HEK293 (cell line): ENCODE measurements around the gene CDKAL1.

ENCODE experiments used
- CTCF ChIA-PET: fragments of 350-600 bp; formaldehyde crosslinking; extraction: SDS; loops from one replicate; lab custom pipeline; 2021; ENCODE audit warnings: antibody characterized with exemption; lab: Yijun Ruan, JAX
- POLR2A ChIA-PET: fragments of 300-600 bp; formaldehyde crosslinking; extraction: SDS; loops from one replicate; lab custom pipeline; 2020; ENCODE audit warnings: antibody characterized with exemption, inconsistent platforms; lab: Yijun Ruan, JAX
- H3K27ac ChIP-seq: fragments of 200-500 bp; sonication (Bioruptor generic); 2 replicates; pipeline ENCODE4 v1.5.1; 2014; ENCODE audit warnings: low read depth, low read length, control low read depth, inconsistent platforms; ENCODE audit errors: extremely low read depth
- H3K36me3 ChIP-seq, 2 experiments: fragments of 200-500 bp in 1 of 2; sonication (Bioruptor generic) in 1 of 2; 1 replicate in 1 of 2; 2 replicates in 1 of 2; pipeline ENCODE4 v1.5.1; 2014 to 2017; ENCODE audit warnings: inconsistent platforms in 2 of 2, low read length in 2 of 2; ENCODE audit not compliant: control insufficient read depth in 2 of 2, insufficient read depth in 1 of 2
- H3K4me1 ChIP-seq: fragments of 200-500 bp; sonication (Bioruptor generic); 2 replicates; pipeline ENCODE4 v1.5.1; 2014; ENCODE audit warnings: mild to moderate bottlenecking, low read length, inconsistent platforms; ENCODE audit not compliant: control insufficient read depth, insufficient read depth
- H3K4me3 ChIP-seq: 2 replicates; pipeline ENCODE4 v1.5.1; 2011; ENCODE audit warnings: low read depth, mild to moderate bottlenecking, control low read depth, low read length, moderate library complexity
- H3K9me3 ChIP-seq: fragments of 200-500 bp; sonication (Bioruptor generic); 2 replicates; pipeline ENCODE4 v1.5.1; 2014; ENCODE audit warnings: low read depth, low read length, inconsistent platforms; ENCODE audit not compliant: control insufficient read depth, insufficient read depth
- GLIS2 ChIP-seq: fragments of 450-650 bp; formaldehyde crosslinking; IDR thresholded peaks from 2 replicates; pipeline ENCODE4 v1.5.1; 2016; ENCODE audit warnings: missing biosample characterization, missing genetic modification characterization
- HOXA7 ChIP-seq: sonication (generic); formaldehyde crosslinking; IDR thresholded peaks from 2 replicates; pipeline ENCODE4 v1.8.1; 2022; ENCODE audit warnings: missing genetic modification reagents, borderline replicate concordance
- ZEB2 ChIP-seq: fragments of 450-650 bp; formaldehyde crosslinking; IDR thresholded peaks from 2 replicates; pipeline ENCODE4 v1.5.1; 2016; ENCODE audit warnings: missing biosample characterization, missing genetic modification characterization
- ZFHX2 ChIP-seq: fragments of 450-650 bp; formaldehyde crosslinking; conservative IDR thresholded peaks from 2 replicates; pipeline ENCODE4 v1.5.1; 2016; ENCODE audit warnings: missing biosample characterization, missing genetic modification characterization
- ZFP37 ChIP-seq: fragments of 450-650 bp; formaldehyde crosslinking; IDR thresholded peaks from 2 replicates; pipeline ENCODE4 v1.5.1; 2016; ENCODE audit warnings: missing biosample characterization, missing genetic modification characterization
- ZFP41 ChIP-seq: fragments of 450-650 bp; formaldehyde crosslinking; IDR thresholded peaks from 2 replicates; pipeline ENCODE4 v1.5.1; 2016; ENCODE audit warnings: missing biosample characterization, missing genetic modification characterization, borderline replicate concordance
- ZNF140 ChIP-seq: fragments of 450-650 bp; formaldehyde crosslinking; IDR thresholded peaks from 2 replicates; pipeline ENCODE4 v1.5.1; 2016; ENCODE audit warnings: missing biosample characterization, missing genetic modification characterization
- ZNF146 ChIP-seq: fragments of 450-650 bp; formaldehyde crosslinking; IDR thresholded peaks from 2 replicates; pipeline ENCODE4 v1.5.1; 2016; ENCODE audit warnings: missing biosample characterization, missing genetic modification characterization
- ZNF239 ChIP-seq: fragments of 450-650 bp; formaldehyde crosslinking; IDR thresholded peaks from 2 replicates; pipeline ENCODE4 v1.5.1; 2016; ENCODE audit warnings: missing biosample characterization, missing genetic modification characterization
- ZNF24 ChIP-seq: fragments of 450-650 bp; formaldehyde crosslinking; IDR thresholded peaks from 2 replicates; pipeline ENCODE4 v1.5.1; 2016; ENCODE audit warnings: missing biosample characterization, missing genetic modification characterization
- ZNF423 ChIP-seq: fragments of 450-650 bp; formaldehyde crosslinking; IDR thresholded peaks from 2 replicates; pipeline ENCODE4 v1.5.1; 2016; ENCODE audit warnings: missing biosample characterization, missing genetic modification characterization
- ZNF501 ChIP-seq: fragments of 450-650 bp; formaldehyde crosslinking; IDR thresholded peaks from 2 replicates; pipeline ENCODE4 v1.5.1; 2016; ENCODE audit warnings: missing biosample characterization, missing genetic modification characterization
- ZNF514 ChIP-seq: fragments of 450-650 bp; formaldehyde crosslinking; IDR thresholded peaks from 2 replicates; pipeline ENCODE4 v1.5.1; 2016; ENCODE audit warnings: missing biosample characterization, missing genetic modification characterization
- ZNF626 ChIP-seq: fragments of 450-650 bp; sonication (Bioruptor Pico); formaldehyde crosslinking; IDR thresholded peaks from 2 replicates; pipeline ENCODE4 v1.5.1; 2018; ENCODE audit warnings: missing biosample characterization, missing genetic modification characterization, inconsistent platforms
- ZNF660 ChIP-seq: fragments of 450-650 bp; IDR thresholded peaks from 2 replicates; pipeline ENCODE4 v1.5.1; 2018; ENCODE audit warnings: missing biosample characterization, mild to moderate bottlenecking, missing genetic modification characterization
- ZNF701 ChIP-seq: fragments of 450-650 bp; formaldehyde crosslinking; IDR thresholded peaks from 2 replicates; pipeline ENCODE4 v1.5.1; 2016; ENCODE audit warnings: missing biosample characterization, missing genetic modification characterization
- ZNF776 ChIP-seq: fragments of 450-650 bp; formaldehyde crosslinking; IDR thresholded peaks from 2 replicates; pipeline ENCODE4 v1.5.0; 2017; ENCODE audit warnings: missing biosample characterization, missing genetic modification characterization, borderline replicate concordance
- ZNF791 ChIP-seq: fragments of 450-650 bp; formaldehyde crosslinking; IDR thresholded peaks from 2 replicates; pipeline ENCODE4 v1.5.1; 2016; ENCODE audit warnings: missing biosample characterization, missing genetic modification characterization
- TF ChIP-seq, protein P1 (sequence below): fragments of 450-650 bp; formaldehyde crosslinking; IDR thresholded peaks from 2 replicates; pipeline ENCODE4 v1.5.0; 2017; ENCODE audit warnings: missing biosample characterization, missing genetic modification characterization, borderline replicate concordance
- TF ChIP-seq, protein P2 (sequence below): fragments of 450-650 bp; formaldehyde crosslinking; IDR thresholded peaks from 2 replicates; pipeline ENCODE4 v1.5.1; 2016; ENCODE audit warnings: missing biosample characterization, missing genetic modification characterization
- TF ChIP-seq, protein P3 (sequence below): fragments of 450-650 bp; formaldehyde crosslinking; IDR thresholded peaks from 2 replicates; pipeline ENCODE4 v1.5.1; 2016; ENCODE audit warnings: missing biosample characterization, missing genetic modification characterization, low read depth
- TF ChIP-seq, protein P4 (sequence below): fragments of 450-650 bp; formaldehyde crosslinking; IDR thresholded peaks from 2 replicates; pipeline ENCODE4 v1.5.1; 2016; ENCODE audit warnings: missing biosample characterization, missing genetic modification characterization
- TF ChIP-seq, protein P5 (sequence below): fragments of 450-650 bp; formaldehyde crosslinking; IDR thresholded peaks from 2 replicates; pipeline ENCODE4 v1.5.1; 2017; ENCODE audit warnings: missing biosample characterization, mild to moderate bottlenecking, missing genetic modification characterization, moderate library complexity

CDKAL1 gene

DNA sequence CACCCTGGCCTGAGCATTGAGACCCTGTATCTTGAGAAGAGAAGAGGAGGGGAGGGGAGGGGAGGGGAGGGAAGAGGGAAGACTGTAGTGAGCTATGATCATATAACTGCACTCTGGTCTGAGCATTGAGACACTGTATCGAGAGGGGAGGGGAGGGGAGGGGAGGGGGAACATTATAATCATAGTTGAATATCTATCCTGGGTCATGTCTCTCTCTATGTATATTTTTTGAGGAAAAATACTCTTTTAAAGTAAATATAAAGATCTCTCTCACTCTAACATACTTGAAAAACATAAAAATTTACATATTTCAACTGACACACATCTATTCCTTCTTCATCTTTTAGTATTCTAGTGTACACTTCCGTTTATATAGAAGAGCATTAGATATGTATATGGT is 431.0 kb downstream of the CDKAL1 start (continued):
- TF ChIP-seq, protein P1, sequence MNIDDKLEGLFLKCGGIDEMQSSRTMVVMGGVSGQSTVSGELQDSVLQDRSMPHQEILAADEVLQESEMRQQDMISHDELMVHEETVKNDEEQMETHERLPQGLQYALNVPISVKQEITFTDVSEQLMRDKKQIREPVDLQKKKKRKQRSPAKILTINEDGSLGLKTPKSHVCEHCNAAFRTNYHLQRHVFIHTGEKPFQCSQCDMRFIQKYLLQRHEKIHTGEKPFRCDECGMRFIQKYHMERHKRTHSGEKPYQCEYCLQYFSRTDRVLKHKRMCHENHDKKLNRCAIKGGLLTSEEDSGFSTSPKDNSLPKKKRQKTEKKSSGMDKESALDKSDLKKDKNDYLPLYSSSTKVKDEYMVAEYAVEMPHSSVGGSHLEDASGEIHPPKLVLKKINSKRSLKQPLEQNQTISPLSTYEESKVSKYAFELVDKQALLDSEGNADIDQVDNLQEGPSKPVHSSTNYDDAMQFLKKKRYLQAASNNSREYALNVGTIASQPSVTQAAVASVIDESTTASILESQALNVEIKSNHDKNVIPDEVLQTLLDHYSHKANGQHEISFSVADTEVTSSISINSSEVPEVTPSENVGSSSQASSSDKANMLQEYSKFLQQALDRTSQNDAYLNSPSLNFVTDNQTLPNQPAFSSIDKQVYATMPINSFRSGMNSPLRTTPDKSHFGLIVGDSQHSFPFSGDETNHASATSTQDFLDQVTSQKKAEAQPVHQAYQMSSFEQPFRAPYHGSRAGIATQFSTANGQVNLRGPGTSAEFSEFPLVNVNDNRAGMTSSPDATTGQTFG (tag by site-specific recombination) = no peak
- no peak for TF ChIP-seq ZNF776
- TF ChIP-seq HOXA7 (CRISPR knock-in tag) = no peak
- no peak for TF ChIP-seq ZNF626 (tag by site-specific recombination)
- TF ChIP-seq, all 188 proteins: peak for 0

DNA sequence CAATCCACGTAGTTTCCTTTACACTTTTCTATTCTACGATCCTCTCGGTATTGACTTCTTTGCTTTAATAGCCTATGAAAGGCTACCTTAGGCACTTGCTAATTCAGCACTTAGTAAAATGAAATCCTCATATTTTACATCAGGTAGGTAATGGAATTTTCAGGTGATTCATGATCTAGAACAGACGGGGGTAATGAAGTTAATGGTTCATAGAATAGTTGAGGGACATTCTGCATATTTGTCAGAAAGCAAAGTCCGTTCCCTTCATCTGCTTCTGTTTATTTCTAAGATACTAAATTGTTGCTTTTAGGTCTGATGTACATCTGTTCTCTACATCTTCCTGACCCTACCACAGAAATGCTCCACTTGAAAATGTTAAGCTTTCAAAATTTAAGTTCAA is 431.7 kb downstream of the CDKAL1 start:
- ChIA-PET CTCF (no interaction called here), POLR2A (no interaction called here)
- no peaks in the 10 kb centered on the region for H3K4me1 ChIP-seq
- H3K36me3 ChIP-seq = no peaks in the 10 kb centered on the region
- no peak overlapping the region for H3K27ac ChIP-seq
- no peak overlapping the region for H3K4me3 ChIP-seq
- TF ChIP-seq, protein P2, sequence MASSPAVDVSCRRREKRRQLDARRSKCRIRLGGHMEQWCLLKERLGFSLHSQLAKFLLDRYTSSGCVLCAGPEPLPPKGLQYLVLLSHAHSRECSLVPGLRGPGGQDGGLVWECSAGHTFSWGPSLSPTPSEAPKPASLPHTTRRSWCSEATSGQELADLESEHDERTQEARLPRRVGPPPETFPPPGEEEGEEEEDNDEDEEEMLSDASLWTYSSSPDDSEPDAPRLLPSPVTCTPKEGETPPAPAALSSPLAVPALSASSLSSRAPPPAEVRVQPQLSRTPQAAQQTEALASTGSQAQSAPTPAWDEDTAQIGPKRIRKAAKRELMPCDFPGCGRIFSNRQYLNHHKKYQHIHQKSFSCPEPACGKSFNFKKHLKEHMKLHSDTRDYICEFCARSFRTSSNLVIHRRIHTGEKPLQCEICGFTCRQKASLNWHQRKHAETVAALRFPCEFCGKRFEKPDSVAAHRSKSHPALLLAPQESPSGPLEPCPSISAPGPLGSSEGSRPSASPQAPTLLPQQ = no peak
- TF ChIP-seq ZNF140 (tag by site-specific recombination) (no peak), ZNF24 (tag by site-specific recombination) (no peak), ZFP37 (no peak), GLIS2 (tag by site-specific recombination) (no peak), ZNF501 (tag by site-specific recombination) (no peak)
- TF ChIP-seq, protein P3, sequence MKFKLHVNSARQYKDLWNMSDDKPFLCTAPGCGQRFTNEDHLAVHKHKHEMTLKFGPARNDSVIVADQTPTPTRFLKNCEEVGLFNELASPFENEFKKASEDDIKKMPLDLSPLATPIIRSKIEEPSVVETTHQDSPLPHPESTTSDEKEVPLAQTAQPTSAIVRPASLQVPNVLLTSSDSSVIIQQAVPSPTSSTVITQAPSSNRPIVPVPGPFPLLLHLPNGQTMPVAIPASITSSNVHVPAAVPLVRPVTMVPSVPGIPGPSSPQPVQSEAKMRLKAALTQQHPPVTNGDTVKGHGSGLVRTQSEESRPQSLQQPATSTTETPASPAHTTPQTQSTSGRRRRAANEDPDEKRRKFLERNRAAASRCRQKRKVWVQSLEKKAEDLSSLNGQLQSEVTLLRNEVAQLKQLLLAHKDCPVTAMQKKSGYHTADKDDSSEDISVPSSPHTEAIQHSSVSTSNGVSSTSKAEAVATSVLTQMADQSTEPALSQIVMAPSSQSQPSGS = no peak
- H3K9me3 ChIP-seq = no peaks in the 10 kb centered on the region

DNA sequence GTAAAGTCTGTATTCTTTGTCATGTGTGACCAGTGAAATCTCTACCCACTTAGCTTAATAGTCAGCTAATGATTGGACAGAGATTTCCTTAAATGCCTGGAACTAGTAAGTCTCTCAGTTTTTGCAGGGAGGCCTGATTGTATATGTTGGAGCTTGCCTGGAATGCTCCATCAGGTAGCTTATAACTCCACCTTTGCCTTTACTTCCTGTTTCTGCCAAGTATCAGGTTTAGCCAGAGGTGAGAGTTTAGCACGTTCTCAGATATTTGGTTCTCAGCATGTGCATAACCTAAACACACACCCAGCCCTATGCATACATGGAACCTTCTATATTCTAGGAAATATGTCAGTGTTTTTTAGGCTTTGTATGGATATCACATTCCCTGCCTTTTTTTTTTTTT is 435.3 kb downstream of the CDKAL1 start:
- no peaks in the 10 kb centered on the region for H3K36me3 ChIP-seq
- H3K27ac ChIP-seq = no peak overlapping the region
- no peak overlapping the region for H3K4me3 ChIP-seq
- ChIA-PET POLR2A (no interaction called here), CTCF (no interaction called here)
- H3K4me1 ChIP-seq = no peaks in the 10 kb centered on the region
- no peak for TF ChIP-seq ZNF501 (tag by site-specific recombination)
- TF ChIP-seq ZFP41 = no peak
- TF ChIP-seq ZEB2 = no peak
- no peak for TF ChIP-seq ZNF701
- no peaks in the 10 kb centered on the region for H3K9me3 ChIP-seq

DNA sequence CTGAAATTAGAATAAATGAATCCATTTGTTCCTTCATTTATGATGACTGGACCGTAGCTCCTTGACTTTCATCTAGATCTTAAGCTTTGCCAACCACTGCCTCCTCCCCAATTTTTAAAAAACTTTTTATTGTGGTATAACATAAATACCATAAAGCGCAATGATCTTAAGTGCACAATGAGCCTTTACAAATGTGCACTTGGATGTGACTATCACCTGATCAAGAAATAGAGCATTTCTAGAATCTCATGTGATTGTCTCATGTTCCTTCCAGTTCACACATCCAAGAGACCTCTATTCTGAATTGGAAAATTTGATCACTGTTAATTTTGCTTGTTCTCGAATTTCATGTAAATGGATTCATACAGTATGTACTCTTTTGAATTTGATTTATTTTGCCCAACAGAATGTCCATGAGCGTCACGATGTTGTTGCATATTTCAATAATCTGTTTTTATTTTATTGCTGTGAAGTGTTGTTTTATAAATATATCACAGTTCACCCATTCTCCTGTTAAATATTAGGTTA is 442.2 kb downstream of the CDKAL1 start:
- no peak overlapping the region for H3K4me3 ChIP-seq
- CTCF ChIA-PET = no interaction called here
- POLR2A ChIA-PET = no interaction called here
- no peaks in the 10 kb centered on the region for H3K9me3 ChIP-seq
- H3K36me3 ChIP-seq = no peaks in the 10 kb centered on the region; a peak in 1 of 3 replicates
- H3K4me1 ChIP-seq = no peaks in the 10 kb centered on the region
- TF ChIP-seq ZFHX2 (no peak), ZNF146 (tag by site-specific recombination) (no peak), ZNF239 (tag by site-specific recombination) (no peak), ZNF514 (tag by site-specific recombination) (no peak), ZNF791 (tag by site-specific recombination) (no peak), ZNF423 (tag by site-specific recombination) (no peak), ZNF660 (no peak)
- TF ChIP-seq, protein P4, sequence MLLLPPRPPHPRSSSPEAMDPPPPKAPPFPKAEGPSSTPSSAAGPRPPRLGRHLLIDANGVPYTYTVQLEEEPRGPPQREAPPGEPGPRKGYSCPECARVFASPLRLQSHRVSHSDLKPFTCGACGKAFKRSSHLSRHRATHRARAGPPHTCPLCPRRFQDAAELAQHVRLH (tag by site-specific recombination) = no peak
- TF ChIP-seq, protein P5, sequence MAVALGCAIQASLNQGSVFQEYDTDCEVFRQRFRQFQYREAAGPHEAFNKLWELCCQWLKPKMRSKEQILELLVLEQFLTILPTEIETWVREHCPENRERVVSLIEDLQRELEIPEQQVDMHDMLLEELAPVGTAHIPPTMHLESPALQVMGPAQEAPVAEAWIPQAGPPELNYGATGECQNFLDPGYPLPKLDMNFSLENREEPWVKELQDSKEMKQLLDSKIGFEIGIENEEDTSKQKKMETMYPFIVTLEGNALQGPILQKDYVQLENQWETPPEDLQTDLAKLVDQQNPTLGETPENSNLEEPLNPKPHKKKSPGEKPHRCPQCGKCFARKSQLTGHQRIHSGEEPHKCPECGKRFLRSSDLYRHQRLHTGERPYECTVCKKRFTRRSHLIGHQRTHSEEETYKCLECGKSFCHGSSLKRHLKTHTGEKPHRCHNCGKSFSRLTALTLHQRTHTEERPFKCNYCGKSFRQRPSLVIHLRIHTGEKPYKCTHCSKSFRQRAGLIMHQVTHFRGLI (tag by site-specific recombination) = no peak
- H3K27ac ChIP-seq = no peak overlapping the region
